Measurements from ENCODE around the gene COCH. TPM values are rescaled to one million over a fixed set of nuclear protein-coding genes. Genes with fewer than 3 reads are reported as not detected.

COCH gene
- total RNA-seq, 1 donor from 2014 or later, result 16.9 TPM

- Mint-ChIP-seq H3K27ac (ENCODE audit: unreplicated experiment) (no peak overlapping the region), H3K27me3 (ENCODE audit: low read depth) (peaks cover 54% of the 10 kb centered on the region)
- no peak for DNase-seq (ENCODE audit: low read depth, low spot score)
Measured at GRCh38 chr14:30875788-30876053, 1.4 kb downstream of the COCH start.

DNA sequence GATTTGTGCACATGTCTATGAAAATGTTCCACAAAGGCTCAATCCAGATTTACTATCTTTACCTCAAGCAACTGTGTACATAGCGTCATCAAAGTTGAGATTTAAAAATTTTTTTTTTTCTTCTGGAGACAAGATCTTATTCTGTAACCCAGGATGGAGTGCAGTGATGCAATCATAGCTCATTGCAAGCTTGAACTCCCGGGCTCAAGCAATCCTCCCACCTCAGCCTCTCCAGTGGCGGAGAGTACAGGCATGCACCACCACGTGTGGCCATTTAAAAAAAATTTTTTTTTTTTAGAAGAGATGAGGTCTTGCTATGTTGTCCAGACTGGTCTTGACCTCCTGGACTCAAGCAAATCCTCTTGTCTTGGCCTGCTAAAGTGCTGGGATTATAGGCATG lies 2.3 kb downstream of the COCH start:
- Mint-ChIP-seq H3K27me3 (ENCODE audit: low read depth) (peaks cover 50% of the 10 kb centered on the region), H3K36me3 (ENCODE audit: low read depth) (no peaks in the 10 kb centered on the region), H3K4me3 (peak overlapping the region; percentile 86), H3K27ac (ENCODE audit: unreplicated experiment) (no peak overlapping the region), H3K4me1 (peaks cover 10% of the 10 kb centered on the region), H3K9me3 (no peaks in the 10 kb centered on the region)
- TF ChIP-seq CTCF (conservative IDR thresholded peaks at IDR 0.05), result no peak
- no peak for DNase-seq (ENCODE audit: low read depth, low spot score)

More at GRCh38 chr14:30875788-30876053, 1.4 kb downstream of the COCH start:
- TF ChIP-seq CTCF (conservative IDR thresholded peaks at IDR 0.05), result no peak
- Mint-ChIP-seq H3K4me3 (peak overlapping the region; percentile 86), H3K36me3 (ENCODE audit: low read depth) (no peaks in the 10 kb centered on the region), H3K9me3 (no peaks in the 10 kb centered on the region), H3K4me1 (peaks cover 10% of the 10 kb centered on the region)

DNA sequence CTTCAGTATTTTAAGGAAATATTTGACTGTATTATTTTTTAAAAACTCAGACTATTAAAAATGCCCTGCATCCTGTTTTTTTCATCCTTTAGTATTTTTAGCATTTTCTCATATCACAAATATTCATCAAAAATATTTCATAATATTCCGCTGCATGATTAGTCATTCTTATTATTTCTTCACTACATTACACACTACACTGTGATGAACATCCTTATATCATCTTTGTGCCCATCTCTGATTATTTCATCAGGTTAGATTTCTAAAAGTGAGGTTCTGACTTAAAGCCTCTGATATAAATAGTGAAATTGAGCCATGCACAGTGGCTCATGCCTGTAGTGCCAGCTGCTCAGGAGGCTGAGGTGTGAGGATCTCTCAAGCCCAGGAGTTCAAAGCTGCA lies 8.1 kb downstream of the COCH start:
- DNase-seq (ENCODE audit: low read depth, low spot score), result no peak
- H3K27me3 Mint-ChIP-seq (ENCODE audit: low read depth), result peaks cover 4% of the 10 kb centered on the region
- H3K27ac Mint-ChIP-seq (ENCODE audit: unreplicated experiment), result no peak overlapping the region
- H3K4me3 Mint-ChIP-seq, result no peak overlapping the region
- H3K9me3 Mint-ChIP-seq, result no peaks in the 10 kb centered on the region
- no peak for TF ChIP-seq CTCF (conservative IDR thresholded peaks at IDR 0.05)
- no peaks in the 10 kb centered on the region for H3K4me1 Mint-ChIP-seq
- peaks cover 2% of the 10 kb centered on the region for H3K36me3 Mint-ChIP-seq (ENCODE audit: low read depth)

GRCh38 chr14:30883508-30884294 lies 9.3 kb downstream of the COCH start:
- no peak for DNase-seq (ENCODE audit: low read depth, low spot score)
- H3K27me3 Mint-ChIP-seq (ENCODE audit: low read depth), result no peaks in the 10 kb centered on the region
- no peaks in the 10 kb centered on the region for H3K9me3 Mint-ChIP-seq
- no peak overlapping the region for H3K27ac Mint-ChIP-seq (ENCODE audit: unreplicated experiment)
- H3K4me3 Mint-ChIP-seq, result no peak overlapping the region
- TF ChIP-seq CTCF (conservative IDR thresholded peaks at IDR 0.05), result no peak
- H3K4me1 Mint-ChIP-seq, result peaks cover 3% of the 10 kb centered on the region
- peaks cover 3% of the 10 kb centered on the region for H3K36me3 Mint-ChIP-seq (ENCODE audit: low read depth)

- TF ChIP-seq CTCF (conservative IDR thresholded peaks at IDR 0.05), result no peak
- H3K36me3 Mint-ChIP-seq (ENCODE audit: low read depth), result peaks cover 3% of the 10 kb centered on the region
- H3K9me3 Mint-ChIP-seq, result no peaks in the 10 kb centered on the region
- no peak overlapping the region for H3K27ac Mint-ChIP-seq (ENCODE audit: unreplicated experiment)
- H3K4me1 Mint-ChIP-seq, result peaks cover 3% of the 10 kb centered on the region
- no peak for DNase-seq (ENCODE audit: low read depth, low spot score)
- no peaks in the 10 kb centered on the region for H3K27me3 Mint-ChIP-seq (ENCODE audit: low read depth)
- H3K4me3 Mint-ChIP-seq, result no peak overlapping the region
Measured at GRCh38 chr14:30884901-30885300, 10.5 kb downstream of the COCH start.
